HG03045 (cell line): ENCODE results near the gene CCR9.
"Not testable (repeated sequence)": the region's sequence is repeated elsewhere in the genome, so short reads cannot be mapped to it uniquely, and the experiment has no call there.

Experiments
- ATAC-seq: cut with Tn5 transposase; IDR thresholded peaks from one replicate; pipeline ENCODE4 v1.9.1; 2021; ENCODE audit warnings: mild to moderate bottlenecking, moderate library complexity; ENCODE audit not compliant: unreplicated experiment

The CCR9 gene, protein sequence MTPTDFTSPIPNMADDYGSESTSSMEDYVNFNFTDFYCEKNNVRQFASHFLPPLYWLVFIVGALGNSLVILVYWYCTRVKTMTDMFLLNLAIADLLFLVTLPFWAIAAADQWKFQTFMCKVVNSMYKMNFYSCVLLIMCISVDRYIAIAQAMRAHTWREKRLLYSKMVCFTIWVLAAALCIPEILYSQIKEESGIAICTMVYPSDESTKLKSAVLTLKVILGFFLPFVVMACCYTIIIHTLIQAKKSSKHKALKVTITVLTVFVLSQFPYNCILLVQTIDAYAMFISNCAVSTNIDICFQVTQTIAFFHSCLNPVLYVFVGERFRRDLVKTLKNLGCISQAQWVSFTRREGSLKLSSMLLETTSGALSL

DNA sequence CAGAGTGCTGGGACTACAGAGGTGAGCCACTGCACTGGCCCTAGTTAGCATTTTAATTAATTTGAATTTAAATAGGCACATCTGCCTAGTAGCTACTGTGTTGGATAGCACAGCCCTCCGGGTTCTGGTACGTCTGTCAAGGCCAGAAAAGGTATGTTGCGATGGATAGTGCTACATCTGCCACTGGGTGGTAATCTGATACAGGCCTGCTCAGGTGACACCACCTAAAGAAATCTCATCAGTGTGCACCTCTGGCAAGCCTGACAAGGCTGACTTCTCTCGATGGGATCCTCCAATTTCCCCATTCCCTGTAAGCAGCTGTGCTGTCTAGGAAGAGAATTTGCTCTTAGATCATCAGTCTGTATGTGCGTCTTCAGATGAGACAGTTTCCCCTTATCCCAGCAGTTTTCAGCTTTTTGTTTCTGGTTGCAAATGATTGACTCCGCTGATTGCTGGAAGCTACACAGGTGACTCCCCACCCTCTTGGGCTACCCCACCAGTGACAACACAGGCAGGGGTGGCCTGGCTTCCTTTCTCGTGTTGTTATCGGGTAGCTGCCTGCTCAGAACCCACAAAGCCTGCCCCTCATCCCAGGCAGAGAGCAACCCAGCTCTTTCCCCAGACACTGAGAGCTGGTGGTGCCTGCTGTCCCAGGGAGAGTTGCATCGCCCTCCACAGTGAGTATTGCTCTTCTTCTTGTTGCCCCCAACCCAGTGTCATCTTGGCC is at the start of gene CCR9:
TSS of gene CCR9 (plus strand) at position 565 of the 727 bp plus-strand sequence. CDS start 8,391 bp downstream, outside the sequence.
- no peak for ATAC-seq

DNA sequence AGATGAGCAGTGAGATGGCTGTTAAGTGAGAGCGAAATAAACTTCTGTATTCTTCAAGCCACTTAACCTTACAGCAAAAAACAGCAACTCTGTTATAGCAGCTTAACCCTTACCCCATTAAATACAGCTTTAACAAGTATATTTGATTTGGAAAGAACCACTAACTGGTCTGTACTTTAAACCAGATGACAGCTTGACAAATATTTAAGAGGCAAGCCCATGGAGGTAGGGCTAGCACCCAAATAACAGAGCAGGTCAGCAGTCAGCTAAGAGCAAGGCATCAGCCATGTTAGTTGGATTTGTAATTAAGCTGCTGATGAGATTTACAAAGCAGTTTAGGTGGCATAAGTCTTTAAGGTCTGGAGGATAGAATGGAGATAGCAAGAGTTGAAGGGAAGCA is 47.9 kb upstream of the CCR9 start:
- ATAC-seq: no peak

DNA sequence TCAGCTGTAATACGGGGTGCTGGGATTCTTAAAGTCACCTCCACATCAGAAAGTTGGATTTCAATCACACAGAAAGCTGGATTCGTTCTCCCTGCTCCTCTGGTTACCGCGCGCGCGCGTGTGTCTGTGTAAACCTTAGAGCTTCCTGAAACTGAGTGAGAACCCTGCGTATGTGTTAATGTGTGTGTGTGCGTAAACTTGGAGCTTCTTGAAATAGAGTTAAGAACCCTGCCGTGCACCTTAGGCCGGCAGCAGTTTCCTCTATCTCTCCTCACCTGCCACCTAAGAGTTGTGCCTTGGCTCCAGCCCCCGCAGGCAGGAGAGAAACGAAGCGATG is 45.0 kb upstream of the CCR9 start:
- ATAC-seq: peak; percentile 9

DNA sequence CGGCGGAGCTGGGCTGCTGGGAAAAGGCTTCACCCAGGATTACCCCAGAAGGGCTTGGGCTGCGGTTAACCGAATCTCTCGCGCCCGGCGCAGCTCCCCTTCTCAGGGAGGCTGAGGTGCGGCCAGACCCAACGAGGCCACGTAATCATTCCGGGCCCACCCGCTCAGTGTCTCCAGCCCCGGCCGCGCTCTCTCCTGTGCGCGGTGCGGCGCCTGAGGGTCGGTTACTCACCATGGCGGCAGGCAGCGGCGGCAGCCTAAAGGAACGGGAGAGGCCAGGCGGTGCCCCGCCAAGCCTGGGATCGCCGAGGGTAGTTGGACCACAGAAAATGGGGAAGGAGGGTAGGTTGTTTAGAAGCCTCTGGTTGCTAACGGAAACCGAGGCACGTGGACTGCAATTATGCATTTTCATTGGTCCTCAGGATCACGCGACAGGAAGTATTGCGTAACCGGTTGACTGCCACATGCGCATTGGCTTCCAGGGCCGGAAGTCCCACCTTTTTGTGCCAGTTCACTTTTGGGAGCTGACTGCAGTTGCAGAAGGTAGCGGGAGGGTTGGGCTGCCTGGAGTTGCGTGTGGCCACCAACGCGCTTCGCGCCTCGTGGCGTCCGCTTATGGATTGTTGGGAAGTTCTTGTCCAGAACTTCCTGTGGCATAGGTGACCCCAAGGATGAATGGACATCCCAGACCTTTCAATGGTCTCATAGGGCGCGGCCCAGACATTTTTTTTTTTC is 44.4 kb upstream of the CCR9 start, which contains the start of gene LZTFL1:
TSS of gene LZTFL1 (minus strand) at position 363 of the 735 bp plus-strand sequence. CDS start at position 235, 128 bp downstream.
- peak; percentile 95 for ATAC-seq

DNA sequence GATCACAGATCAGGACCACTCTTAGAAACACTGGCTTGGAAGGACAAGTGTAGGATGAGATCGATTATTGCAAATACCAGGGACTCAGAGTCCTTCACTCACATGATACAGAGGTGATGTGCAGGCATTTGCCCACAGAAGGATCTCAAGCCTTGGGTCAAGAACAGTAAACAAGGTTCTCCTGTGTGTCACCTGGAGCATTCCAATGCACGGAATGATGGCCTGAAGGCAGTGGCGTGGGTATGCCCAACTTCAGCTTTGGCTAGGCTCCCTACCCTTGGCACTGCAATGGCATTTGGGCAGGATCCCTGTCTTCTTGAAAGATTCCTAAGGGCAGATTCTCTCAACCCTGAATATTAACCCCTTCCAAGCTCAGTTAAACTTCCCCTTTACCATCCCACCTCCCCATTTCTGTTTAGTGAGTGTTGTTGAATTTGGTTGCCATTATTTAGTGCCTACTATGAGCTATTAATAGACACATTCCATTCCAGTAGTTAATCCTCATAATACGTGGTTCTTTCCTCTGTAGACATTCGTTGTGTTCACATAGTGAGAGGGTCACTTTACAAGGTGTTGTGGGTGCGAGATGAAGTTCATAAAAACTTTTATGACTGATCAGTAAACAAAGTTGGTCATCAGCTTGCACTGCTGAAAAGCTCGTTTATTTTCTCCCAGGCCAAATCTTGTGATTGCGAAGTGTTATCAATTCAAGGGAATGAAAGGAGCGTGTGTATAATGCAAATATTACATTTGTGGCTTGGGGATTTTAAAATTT is 43.3 kb upstream of the CCR9 start:
- ATAC-seq: no peak

DNA sequence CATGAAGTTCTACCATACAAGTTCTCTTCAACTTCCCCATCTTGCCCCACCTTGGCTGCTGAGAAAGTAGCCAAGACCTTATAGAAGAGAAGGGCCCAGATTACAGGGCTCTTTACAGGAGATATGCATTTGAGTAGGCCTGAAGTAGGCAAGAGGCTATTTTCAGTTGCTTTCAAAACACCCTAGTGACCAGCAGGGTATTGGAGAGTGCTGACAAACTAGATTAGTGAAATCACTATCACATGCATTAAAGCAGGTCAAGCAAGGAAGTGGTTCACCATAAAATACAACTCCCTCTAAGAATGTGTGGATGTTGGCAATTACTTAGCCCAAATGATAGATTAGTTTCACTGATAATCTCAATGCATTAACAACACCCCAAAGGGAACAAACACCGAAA is 41.7 kb upstream of the CCR9 start:
- no peak for ATAC-seq

DNA sequence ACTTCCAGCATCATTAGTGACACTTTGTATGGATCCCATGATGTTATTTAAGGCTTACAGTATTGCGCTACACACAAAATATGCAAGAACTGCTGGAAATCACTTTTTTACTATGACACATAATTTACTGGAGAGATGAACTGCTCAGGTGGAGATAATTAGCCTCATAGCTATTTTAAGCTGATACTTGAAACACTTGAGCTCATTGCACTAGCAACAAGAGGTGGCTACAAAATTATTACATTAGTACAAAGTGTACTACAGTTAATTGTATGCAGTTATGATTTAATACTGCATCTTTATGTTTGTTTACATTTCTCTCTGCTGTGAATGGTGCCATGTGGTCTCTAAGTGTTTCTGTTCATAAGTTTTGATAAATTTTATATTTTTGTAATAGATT is 38.0 kb upstream of the CCR9 start:
- no peak for ATAC-seq

DNA sequence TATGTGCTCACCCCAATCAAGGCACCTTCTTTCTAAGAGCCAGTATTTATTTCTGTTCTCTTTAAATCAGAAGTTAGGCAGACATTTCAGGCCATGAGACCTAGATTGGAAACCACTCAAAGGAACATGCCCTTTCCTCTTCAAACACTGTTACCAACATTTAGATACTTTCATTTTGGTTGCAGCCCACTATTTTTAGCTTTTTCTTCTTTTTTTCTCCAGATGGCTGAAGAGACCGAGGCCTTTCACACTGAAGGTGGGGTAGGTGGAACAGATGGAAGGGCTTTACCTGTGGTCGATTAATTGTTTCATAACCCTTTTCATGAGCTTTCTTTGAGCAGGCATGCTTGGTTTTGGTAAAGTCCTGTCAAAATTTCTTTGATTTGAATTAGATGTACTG is 33.5 kb upstream of the CCR9 start:
- ATAC-seq: no peak

DNA sequence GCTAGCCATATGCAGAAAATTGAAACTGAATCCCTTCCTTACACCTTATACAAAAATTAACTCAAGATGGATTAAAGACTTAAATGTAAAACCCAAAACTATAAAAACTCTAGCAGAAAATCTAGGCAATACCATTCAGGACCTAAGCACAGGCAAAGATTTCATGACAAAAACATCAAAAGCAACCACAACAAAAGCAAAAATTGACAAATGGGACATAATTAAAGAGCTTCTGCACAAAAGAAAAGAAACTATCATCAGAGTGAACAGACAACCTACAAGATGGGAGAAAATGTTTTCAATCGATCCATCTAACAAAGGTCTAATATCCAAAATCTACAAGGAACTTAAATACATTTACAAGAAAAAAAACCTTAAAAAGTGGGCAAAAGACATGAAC is 30.0 kb upstream of the CCR9 start:
- ATAC-seq: not testable (repeated sequence)

DNA sequence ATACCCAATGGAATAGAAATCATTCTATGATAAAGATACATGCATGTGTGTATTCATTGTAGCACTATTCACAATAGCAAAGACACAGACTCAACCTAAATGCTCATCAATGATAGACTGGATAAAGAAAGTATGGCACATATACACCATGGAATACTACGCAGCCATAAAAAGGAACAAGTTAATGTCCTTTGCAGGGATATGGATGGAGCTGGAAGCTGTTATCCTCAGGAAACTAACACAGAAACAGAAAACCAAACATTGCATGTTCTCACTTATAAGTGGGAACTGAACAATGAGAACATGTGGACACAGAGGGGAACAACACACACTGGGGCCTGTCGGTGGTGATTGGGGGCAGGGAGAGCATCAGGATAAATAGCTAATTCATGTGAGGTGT is 29.3 kb upstream of the CCR9 start:
- ATAC-seq: not testable (repeated sequence)

DNA sequence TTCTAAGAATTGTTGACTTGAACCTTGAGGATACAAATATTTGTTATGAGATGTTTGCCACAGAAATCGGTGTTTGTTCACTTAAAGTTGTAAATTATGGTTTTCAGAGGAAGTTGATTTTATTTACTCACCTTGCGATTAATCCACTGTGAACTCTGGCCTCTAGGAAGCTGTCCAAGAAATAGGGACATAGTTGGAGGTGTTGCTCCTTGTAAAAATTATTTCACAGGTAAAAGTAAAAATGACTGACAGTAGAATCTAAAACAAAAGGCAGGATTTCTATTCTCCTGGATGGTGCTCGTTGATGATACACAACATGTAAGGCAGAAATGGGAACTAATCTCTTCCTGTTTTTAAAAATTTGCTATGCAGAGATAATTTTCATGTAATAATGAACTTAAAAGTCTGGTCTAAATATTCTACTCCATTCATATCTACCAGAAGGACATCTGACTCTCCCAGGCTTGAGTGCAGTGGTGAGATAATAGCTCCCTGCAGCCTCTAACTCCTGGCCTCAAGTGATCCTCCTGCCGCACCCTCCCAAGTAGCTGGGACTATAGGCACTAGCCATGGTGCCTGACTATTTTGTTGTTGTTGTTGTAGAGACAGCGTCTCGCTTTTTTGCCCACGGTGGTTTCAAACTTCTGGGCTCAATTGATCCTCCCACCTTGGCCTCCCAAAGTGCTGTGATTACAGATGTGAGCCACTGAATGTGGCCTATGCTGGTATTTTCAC is 27.4 kb upstream of the CCR9 start:
- ATAC-seq: no peak

DNA sequence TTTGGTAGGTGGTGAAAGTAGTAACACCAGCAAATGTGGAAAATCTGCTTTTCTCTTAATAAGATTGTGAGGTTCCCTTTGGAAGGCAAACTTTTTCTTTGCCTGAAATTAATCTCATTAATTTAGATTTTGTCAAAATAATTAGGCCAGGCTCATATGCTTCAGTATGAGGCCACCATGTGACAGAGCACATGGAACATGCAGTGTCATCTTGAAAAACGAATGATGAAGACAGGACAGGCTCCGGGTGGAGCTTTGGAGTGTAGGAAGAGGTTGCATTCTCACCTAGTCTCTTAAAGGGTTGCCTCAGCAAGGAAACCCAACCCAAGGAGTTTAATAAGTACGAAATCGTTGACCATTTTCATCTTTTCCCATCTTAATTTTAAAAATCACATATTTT is 25.9 kb upstream of the CCR9 start:
- ATAC-seq: no peak

DNA sequence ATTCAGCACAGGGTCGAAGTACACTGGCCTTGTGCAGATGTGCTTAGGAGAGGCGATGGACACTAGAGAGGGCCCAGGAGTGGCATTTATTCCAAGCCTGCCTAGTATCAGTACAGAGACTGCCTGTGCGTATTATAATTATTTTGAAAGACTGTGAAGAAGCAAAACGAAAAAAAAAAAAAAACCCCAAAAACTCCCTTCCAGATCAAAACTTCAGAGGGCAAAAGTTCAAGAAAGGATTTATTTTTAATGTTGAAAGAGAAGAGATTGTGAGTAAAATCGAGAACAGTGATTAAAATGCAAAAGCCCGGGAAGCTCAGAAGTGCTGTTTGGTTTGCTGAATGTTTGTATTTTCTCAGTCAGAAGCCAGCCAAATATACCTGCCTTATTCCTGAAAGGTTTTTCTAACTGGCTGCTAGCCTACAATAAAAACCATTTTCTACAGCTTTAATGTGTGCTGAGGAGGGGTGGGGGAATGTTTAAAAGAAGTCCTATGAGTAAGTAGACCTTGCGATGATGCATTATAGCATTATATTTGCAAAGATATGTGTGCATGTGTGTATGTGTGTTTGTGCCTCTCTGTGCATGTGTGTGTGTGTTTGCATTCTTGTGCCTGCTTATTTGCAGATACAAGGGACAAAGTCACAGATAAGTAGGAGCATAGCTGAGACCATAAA is 25.2 kb upstream of the CCR9 start:
- ATAC-seq: no peak

DNA sequence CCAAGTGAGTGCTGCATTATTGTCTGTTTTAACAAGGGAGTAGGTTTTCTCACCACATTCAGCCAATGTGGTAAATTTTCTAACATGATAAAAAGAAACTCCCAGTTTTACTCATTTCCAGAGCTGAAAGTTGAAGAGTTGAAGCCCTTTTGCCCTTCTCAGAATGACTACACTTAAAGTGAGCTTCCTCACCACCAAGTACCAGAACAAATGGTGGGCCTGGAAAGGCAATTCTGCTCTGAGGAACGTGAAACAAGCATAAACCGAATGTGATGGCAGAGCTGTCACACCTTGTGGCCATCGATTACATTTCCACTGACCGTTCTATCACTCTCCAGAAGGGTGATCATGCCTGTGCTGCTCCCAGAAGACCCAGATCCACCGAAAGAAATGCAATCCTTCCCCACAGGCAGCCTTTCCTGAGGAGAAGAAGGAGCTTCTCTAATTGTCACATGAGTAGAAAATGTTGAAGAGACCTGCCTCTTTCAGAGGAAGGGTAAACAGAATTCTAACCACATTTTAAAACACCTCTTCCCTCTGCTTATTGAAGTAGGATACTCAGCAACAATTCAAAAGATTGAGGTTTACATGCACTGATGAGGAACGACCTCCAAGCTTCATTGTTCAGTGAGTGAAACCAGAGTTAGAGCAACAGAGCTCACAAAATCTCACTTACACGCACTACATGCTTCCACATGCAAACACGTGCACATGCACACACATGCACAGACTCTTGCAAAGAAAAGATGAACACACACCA is 21.4 kb upstream of the CCR9 start:
- no peak for ATAC-seq

DNA sequence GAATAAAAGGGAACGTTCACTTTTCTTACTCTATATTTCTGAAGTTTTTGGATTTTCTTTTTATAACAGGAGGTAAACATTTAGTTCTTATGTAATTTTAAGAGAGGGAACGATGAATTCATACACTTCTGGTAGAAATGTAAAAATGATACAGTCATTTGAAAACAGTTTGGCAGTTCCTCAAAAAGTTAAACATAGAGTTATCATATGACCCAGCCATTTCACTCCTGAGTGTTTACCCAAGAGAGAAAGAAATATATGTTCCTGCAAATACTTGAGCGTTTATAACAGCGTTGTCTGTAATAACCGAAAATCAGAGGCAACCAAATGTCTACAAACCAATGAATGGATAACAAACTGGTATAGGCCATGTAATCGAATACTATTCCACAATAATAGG is 20.8 kb upstream of the CCR9 start:
- no peak for ATAC-seq

DNA sequence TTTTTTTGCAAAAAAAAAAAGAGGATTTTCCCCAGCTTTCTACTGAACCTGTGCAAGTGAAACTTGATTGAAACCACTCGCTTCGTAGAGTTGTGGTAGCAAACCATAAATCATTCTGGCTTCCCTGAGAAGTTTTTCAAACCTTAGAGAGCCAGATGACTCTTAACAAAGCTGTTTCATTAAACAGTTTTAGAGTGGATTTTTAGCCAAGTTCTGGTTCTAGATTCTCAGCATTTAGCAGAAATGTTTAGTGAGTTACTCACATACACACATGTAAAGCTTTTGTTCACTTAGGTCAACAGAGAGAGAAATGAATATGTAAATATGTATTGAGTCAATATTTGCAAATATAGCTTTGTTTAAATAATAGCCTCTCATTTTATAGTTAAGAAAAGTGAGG is 18.1 kb upstream of the CCR9 start:
- ATAC-seq: no peak

DNA sequence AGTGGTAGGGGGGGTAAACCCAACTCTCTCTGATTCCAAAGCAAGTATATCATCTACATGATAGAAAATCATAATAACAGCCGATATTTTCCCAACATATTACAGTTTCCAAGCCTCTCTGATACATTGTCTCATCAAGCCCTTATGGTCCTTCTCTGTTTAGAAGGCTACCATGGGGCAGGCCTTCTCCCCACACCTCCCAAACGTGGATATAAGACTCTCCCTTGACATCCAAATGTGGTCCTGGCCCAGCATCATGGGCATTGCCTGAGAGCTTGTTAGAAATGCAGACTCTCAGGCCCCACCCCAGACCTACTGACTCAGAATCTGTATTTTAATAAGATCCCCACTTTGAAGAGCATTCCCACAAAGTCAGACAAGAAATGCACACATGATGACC is 17.7 kb upstream of the CCR9 start:
- no peak for ATAC-seq

DNA sequence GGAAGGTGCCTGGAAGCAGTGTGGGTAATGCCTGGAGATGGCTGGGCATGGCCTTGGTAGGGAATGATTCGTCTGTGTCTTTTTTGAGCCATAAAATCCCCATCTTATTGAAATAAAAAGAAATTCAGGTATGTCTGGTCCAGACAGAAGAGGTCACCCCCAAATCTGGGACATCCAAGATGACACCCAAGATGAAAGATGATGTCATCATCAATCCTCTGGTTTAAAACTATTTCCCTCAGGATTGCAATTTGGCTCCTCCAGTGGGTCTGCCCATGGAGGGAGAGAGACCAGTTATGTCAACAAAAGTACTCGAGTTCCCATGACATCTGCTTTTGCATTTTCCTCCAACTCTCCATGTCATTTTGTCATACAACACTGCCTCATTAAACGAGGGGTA is 16.7 kb upstream of the CCR9 start:
- no peak for ATAC-seq

DNA sequence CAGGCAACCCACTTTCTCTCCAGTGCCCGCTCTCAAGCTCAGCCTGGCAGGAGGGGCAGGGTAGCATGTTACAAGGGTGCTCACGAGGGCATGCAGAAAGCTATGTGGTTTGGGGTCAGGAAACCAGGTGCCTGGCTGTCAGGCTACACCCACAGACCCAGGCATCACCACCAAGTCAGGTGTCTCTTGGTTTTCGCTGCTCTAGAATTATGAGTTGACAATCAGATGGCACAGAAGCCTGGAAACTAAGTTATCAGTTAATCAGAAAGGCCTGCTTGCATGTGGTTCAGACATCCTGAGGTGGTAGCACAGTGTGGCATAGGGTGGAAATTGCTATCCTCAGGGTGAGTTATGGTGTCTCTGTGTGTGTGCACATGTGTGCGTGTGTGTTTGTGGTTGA is 16.2 kb upstream of the CCR9 start:
- no peak for ATAC-seq
